Measurements from ENCODE around the gene WWTR1. TPM values are rescaled to one million over a fixed set of nuclear protein-coding genes. Genes with fewer than 3 reads are reported as not detected.

Gene WWTR1
- 100 to 1,000 TPM in 3 of 6 donors, 10 to 100 TPM in 3; 77.5 to 119 (median 107) TPM for total RNA-seq

GRCh38 chr3:149657926-149658743 lies at the start of gene WWTR1:
WWTR1 (minus strand) TSS chr3:149658025; CDS start chr3:149657306, 719 bp downstream.
- Histone ChIP-seq H3K27me3 (no peaks in the 10 kb centered on the region), H3K4me1 (peaks cover 9 to 37% (median 20%) of the 10 kb centered on the region in 4 donors), H3K4me3 (peak within 1 kb of the TSS; percentile 50 to 76 (median 60)), H3K27ac (peak within 1 kb of the TSS; percentile 92 to 94 (median 94)), H3K36me3 (peaks cover 0 to 3% (median 1%) of the 10 kb centered on the region in 4 donors), H3K9me3 (no peaks in the 10 kb centered on the region)
- ATAC-seq (ENCODE audit: low FRiP score in 2 of 2) (peak; percentile 92 to 95), DNase-seq (peak; percentile 93 to 94)
- WGBS, 2 donors = 0% methylated on average over 12 to 44 of the region's 52 CpGs
- TF ChIP-seq EP300 (IDR thresholded peaks at IDR 0.05) (peak in 1 of 4 donors; percentile 56), POLR2A (IDR thresholded peaks at IDR 0.05) (peak in 3 of 4 donors; percentile 85 to 96 (median 94)), CTCF (IDR thresholded peaks at IDR 0.05) (peak in 1 of 6 experiments; percentile 35), POLR2AphosphoS5 (IDR thresholded peaks at IDR 0.05) (peak; percentile 50 to 94)

DNA sequence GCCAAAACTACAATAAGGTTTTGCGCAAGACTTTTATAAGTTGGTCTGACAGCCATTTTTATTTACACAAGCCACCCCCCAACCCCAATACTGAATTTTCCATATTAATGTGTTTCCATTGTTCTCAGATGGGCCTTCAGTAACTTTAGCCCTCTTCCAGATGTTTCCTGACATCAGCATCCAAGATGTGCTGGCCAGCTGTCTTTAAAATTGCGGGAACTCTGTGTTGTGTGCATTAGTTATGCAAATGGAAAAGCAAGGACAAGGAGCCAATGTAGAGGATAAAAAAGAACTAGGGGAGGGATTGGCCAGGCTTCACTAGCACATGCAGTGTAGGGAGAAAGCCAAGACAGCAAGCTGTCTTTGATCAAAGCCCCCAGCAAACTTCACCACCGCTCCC lies 49.1 kb upstream of the WWTR1 start:
- WGBS, 2 donors = 72 to 83% methylated on average over 3 of the region's 3 CpGs
- DNase-seq = no peak
- Histone ChIP-seq H3K27me3 (no peaks in the 10 kb centered on the region), H3K9me3 (no peaks in the 10 kb centered on the region), H3K36me3 (no peaks in the 10 kb centered on the region), H3K4me3 (no peak overlapping the region), H3K27ac (no peak overlapping the region), H3K4me1 (no peaks in the 10 kb centered on the region)
- TF ChIP-seq CTCF (IDR thresholded peaks at IDR 0.05) (no peak), POLR2AphosphoS5 (IDR thresholded peaks at IDR 0.05) (no peak), EP300 (IDR thresholded peaks at IDR 0.05) (no peak), POLR2A (IDR thresholded peaks at IDR 0.05) (no peak)
- ATAC-seq (ENCODE audit: low FRiP score in 2 of 2) = no peak

- H3K36me3 ChIP-seq = no peaks in the 10 kb centered on the region
- no peak overlapping the region for H3K27ac ChIP-seq
- no peaks in the 10 kb centered on the region for H3K4me1 ChIP-seq
- no peaks in the 10 kb centered on the region for H3K27me3 ChIP-seq
- DNase-seq = no peak
- TF ChIP-seq EP300 (IDR thresholded peaks at IDR 0.05) = no peak
- TF ChIP-seq POLR2AphosphoS5 (IDR thresholded peaks at IDR 0.05) = no peak
- no peak for TF ChIP-seq CTCF (IDR thresholded peaks at IDR 0.05)
- no peak for TF ChIP-seq POLR2A (IDR thresholded peaks at IDR 0.05)
- ATAC-seq (ENCODE audit: low FRiP score in 2 of 2) = no peak
- H3K9me3 ChIP-seq = no peaks in the 10 kb centered on the region
- H3K4me3 ChIP-seq = no peak overlapping the region
Measured at GRCh38 chr3:149705416-149705815, 47.6 kb upstream of the WWTR1 start.

DNA sequence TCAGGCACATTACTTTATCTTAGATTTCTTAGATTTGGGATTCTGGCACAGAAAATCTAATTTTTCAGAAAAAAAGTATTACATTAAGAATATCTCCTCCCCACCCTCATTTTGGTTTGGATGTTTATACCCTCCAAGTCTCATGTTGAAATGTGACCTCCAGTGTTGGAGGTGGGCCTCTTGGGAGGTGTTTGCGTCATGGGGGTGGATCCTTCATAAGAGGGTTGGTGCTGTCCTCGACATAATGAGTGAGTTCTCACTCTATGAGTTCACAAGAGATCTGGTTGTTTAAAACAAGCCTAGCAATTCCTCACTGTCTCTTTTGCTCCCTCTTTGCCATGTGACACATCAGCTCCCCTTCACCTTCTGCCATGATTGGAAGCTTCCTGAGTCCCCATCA lies 45.6 kb upstream of the WWTR1 start:
- no peak for TF ChIP-seq CTCF (IDR thresholded peaks at IDR 0.05)
- no peak for TF ChIP-seq POLR2AphosphoS5 (IDR thresholded peaks at IDR 0.05)
- no peak for TF ChIP-seq POLR2A (IDR thresholded peaks at IDR 0.05)
- TF ChIP-seq EP300 (IDR thresholded peaks at IDR 0.05) = no peak
- DNase-seq (no peak), ATAC-seq (ENCODE audit: low FRiP score in 2 of 2) (peak in 1 of 2 donors; percentile 88)
- WGBS, 2 donors = 76 to 91% methylated on average over 2 of the region's 2 CpGs
- Histone ChIP-seq H3K4me3 (no peak overlapping the region), H3K27ac (no peak overlapping the region), H3K36me3 (no peaks in the 10 kb centered on the region), H3K27me3 (no peaks in the 10 kb centered on the region), H3K4me1 (no peaks in the 10 kb centered on the region), H3K9me3 (peaks cover 0 to 6% (median 5%) of the 10 kb centered on the region in 4 donors)

All from upper lobe of left lung (tissue), 6 donors.